GM21825 (cell line): ENCODE results near the gene LMF2.

Source experiments
- ATAC-seq: cut with Tn5 transposase; IDR thresholded peaks from one replicate; pipeline ENCODE4 v1.9.1; 2021; ENCODE audit warnings: mild to moderate bottlenecking, moderate library complexity; ENCODE audit not compliant: unreplicated experiment

LMF2 gene

DNA sequence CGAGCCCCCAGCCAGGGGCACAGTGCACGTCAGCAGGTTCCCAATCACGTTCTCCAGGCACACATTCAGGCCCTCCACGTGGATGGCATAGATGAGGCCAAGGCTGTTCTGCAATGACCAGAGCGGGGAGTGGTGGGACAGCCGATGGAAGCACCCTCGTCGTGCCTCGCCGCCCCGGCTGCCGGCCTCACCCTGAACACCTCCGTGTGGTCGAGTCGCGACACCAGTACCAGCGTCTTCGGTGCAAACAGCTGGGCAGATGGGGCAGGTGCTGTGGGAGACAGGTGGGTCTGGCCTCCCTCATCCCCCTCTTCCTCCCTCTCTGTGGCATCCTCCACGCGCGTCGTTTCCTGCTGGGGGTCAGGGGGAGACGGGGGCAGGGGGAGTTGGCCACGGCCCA, 40.2 kb downstream of the LMF2 start:
- ATAC-seq, result no peak

DNA sequence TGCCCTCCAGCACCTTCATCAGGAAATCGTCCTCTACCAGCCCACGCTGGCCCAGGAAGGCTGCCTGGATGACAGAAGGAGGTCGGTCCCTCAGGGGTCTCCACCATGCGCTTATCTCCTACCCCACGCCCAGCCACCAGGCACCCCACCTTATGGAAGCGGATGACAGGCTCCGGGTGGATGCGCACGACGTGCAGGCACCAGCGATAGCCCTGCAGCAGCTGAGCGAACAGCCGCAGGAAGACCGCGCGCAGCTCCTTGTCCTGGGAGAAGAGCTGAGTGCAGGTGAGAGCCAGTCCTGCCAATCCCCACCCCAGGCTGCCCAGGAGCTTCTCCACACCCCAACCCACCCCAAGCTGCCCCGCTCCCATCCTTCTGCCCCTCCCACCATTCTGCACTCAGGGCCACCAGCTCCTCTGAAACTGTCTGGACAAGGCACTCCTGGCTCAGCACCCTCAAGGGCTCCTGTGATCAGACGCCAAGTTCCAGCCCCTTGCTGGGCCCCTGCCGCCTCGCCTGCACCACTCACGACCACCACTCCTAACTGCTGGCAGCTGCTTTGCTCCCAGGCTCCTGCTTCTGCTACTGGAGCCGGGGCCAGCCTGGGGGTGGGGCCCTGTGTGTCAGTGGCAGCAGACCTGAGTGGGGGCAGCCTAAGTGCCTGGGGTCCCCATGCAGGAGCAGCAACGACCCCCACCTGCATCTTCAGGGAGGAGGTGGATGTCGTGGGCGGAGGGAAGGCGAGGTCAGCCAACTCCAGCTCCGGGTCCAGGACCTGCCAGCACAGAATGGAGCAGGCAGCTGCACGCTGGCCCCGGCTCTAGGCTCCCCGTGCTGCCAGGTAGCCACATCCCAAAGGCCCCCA, 42.2 kb downstream of the LMF2 start:
- ATAC-seq, result no peak

DNA sequence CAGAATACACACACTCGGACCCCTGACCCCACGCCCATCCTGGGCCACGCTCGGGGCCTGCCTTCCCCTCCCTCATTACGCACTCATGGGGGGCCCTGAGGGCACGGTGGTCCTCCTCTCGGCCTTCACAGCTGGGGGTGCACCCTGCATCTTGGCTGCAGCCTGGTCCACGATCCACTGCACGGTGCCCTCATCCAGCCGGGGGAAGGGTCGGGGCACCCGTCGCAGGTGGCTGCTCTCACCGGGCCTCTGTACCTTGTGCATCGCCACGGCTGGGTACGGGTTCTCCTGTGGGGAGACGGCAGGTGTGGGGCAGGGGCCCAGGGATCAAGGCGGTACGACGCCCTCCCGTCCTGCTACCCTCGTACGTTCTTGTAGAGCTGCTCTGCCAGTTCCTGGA, 43.1 kb downstream of the LMF2 start:
- ATAC-seq, result no peak

DNA sequence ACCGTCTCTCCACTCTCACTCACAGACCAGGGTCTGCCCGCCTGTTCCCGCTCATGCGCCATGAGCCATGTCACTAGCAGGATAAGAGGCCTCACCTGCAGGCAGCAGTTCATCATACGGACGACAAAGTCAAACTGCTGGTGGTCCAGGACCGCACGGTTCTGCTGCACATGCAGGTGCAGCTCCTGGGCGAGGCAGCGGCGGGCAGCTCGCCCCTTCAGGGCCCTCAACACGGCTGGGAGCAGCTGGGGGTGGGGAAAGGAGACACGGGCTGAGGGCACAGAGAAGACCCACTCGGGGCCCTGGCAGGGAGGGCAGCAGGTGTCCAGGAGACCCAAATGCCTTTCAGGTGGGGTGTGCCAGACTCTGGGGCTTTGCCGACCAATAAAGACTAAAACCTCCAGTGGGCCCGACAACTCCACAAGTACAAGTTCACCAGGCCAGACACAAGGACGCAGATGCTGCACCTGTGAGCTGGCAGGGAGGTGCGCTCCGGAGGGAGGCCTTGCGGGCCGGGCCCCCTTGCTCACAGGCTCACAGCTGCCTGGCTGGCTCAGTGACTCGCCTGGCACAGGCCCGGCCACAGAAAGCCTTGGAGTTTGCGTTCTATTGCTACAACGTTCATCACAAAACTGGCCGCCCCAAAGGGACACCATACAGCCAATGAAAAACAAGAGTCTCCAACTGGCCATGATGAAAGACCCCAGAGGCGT, 44.2 kb downstream of the LMF2 start:
- no peak for ATAC-seq

DNA sequence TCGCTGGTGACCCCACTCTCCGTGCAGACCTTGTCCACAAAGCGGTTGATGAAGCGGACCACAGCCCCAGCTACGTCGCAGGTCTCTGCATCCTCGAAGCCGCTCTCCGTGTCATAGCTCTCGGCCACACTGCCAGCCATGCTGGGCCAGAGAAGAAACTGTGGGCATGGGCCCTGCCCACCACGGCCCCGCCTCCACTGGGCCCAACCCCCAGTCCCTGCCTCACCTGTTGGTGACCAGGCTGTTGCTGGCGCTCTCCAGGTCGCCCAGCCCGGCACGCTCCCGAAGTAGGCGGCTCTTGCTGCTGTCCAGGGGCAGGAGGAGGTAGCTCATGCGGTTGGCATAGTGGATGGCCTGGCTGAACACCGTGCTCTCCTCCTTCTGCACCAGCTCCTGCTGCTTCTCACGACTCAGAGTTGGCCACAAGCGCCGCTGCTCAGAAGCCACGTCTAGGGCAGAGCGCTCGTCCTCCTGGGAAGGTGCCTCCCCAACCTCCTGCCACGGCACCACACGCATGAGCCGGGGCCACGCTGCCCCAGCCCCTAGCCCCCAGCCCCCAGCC, 45.4 kb downstream of the LMF2 start:
- no peak for ATAC-seq

DNA sequence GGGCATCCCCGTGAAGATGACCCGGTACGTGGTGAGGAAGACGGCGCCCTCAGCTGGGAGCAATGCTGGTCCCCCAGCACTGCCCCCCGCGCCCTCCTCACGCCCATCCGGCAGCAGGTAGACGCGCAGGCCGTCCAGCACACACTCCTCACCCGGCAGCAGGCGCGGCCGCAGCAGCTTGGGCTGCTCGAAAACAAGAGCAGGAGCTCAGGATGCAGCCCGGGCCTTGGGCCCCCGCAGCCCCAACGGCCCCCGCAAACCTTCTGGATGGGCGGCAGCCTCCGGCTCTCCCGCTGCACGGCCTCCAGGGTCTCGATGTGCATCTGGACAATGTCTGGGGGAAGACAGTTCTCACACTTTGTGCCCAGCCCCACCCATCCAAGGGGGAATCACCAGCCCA, 46.0 kb downstream of the LMF2 start:
- no peak for ATAC-seq

DNA sequence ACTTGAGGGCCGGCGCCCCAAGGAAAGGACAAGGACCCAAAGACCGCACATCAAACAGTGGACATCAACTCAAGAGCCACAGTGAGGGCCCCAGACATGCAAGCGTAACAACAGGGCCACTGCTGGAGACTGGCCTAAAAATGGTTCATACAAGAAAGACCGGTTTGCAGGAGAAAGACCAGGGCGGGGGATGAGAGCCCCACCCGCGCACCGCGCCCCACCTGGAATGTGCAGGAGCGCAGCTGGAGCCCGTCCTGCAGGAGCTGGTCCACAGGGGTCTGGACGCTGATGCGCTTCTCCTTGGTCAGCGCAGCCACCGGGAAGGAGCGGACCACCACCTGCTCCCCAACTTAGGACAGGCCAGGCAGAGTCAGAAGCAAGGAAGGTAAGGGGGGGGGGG, 46.6 kb downstream of the LMF2 start:
- no peak for ATAC-seq

DNA sequence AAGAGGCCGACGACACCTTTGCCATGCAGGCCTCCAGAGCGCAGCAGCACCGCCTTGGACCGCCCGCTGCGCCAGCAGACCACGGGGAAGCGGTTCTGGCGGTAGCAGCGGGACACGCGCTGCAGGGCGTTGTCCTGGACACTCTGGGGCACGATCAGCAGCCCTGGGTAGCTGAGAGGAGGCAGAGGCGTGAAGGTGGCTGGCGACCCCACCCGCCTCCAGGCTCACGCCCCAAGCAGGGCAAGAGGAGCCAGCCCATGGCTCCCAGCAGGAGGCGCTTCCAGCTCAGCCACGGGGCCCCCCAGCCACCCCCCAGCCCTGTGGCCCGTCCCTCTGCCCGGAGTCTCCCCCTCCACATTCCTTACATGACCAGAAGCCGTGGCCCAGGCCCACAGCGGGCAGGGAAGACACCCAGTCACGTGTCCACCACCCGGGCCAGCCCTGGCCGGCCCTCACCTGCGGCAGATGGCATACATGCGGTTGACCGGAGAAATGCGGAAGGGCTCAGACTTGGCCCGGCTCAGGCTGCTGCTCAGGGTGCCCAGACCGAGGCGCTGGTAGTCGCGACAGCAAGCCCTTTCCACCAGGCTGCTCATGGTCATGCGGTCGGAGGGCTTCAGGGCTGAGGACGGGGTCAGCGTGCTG, 47.9 kb downstream of the LMF2 start:
- no peak for ATAC-seq

DNA sequence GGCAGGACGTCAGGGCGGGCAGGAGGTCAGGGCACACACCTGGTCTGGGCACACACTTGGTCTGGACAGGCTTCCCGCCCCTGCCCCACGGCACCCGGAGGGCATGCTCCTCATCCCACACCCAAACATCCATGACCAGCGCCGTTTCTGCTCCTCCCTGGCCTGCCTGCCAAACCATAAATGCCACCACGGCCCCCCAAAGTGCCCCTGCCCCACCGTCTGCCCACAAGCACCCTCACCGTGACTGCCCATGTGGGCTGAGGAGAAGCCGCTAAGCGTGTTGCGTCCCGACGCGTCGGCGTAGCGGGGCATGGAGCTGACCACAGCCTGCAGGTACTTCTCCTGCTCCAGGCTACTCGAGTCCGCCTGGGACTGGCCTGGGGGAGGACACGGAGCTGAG, 48.5 kb downstream of the LMF2 start:
- no peak for ATAC-seq

DNA sequence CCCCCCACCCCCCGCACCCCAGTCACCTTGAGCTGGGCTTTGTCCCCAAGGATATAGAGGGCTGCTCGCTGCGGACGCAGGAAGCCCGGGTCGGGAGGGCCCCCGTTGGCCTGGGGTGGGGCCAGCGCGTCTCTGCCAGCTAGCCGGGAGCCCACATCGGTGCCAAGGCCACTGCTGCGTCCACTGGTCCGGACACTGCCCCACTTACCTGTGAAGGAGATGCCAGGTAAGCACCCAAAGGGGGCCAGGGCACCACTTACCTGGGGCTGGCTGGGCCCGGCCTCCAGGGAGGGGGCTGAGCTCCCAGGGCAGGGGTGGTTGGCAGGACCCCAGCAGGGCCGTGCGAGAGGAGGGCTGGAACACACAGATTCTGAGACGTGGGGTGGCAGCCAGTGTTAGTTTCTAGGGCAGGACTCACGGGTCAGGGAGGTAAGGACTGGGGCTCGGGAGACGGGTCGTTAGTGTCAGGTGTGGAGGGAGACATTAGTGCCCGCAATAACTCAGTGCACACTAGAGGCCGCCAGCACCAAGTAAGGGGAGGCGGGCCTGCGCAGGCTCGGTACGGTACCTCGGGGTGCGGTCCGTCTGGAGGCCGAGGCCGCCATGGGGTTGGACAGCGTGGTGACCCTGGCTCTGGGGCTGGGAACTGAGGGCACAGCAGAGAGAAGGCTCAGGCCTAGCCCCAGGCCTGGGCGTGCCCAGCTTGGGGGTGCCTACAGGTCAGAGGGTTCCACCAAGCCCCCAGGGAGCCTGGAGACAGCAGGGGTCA, 50.9 kb downstream of the LMF2 start:
- ATAC-seq, result no peak

DNA sequence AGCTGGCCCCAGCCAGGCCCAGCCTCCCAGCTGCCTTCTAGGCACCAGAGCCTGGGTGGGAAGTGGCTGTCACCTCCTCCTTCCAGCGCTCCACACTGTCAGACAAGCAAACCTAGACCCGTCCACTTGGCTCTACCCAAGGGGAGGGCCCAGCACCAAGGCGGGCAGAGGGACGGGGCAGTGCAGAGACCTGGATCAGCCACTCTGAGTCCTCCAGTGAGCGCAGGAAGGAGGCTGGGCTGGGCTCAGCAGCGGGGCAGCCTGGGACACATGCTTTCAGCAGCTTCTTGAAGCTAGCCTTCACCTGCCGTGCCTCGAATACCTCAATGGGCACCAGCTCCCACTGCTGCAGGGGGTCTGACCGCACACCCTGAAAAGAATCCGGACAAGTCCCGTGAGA, 51.5 kb downstream of the LMF2 start:
- no peak for ATAC-seq

DNA sequence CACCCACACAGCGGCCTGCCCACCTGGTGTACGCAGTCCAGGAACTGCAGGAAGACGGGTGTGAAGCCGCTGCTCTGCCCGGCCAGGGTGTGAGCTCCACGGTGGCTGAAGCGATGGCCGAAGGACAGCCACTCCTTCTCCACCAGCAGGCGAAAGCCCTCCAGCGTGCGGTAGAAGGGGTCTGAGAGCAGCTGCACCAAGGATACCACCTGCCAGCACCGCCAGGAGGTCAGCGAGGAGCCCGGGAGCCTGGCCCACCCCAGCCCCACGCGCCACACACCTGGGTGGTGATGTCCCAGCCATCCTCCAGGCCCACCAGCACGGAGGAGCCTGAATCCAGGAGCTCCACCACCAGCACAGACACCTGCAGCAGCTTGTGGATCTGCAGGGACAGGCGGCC, 52.3 kb downstream of the LMF2 start:
- ATAC-seq, result no peak

DNA sequence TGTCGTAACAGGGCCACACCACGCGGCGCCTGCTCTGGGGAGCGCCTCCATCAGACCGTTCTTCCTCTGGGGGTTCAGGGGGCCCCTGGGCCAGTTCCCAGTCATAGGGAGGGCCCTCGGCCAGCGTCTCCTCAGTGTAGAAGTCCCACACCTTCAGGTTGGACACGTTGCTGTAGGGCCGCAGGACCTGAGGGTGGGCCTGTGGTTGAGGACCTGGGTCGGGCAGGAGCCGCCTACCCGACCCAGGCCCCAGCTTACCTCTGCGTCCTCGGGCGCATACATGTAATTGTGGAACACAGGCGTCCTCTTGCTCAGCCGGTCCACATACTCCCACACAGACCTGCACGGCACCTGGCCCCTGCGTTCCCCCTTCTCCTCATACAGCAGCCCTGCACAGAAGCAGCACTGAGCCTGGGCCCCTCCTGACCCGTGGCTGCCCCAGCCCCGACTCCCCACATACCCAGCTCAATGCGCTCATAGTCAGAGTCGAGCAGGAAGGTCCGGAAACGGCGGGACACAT, 52.9 kb downstream of the LMF2 start:
- no peak for ATAC-seq
